Amniotic stem cell (primary cell): ENCODE results near the gene SART1.
"Not testable (repeated sequence)": the region's sequence is repeated elsewhere in the genome, so short reads cannot be mapped to it uniquely, and the experiment has no call there.

Experiments used
- DNase-seq: peaks from one replicate; lab custom pipeline; 2025; lab: John Stamatoyannopoulos, UW

SART1 gene

GRCh38 chr11:65934014-65934413, 27.5 kb upstream of the SART1 start:
- no peak for DNase-seq

DNA sequence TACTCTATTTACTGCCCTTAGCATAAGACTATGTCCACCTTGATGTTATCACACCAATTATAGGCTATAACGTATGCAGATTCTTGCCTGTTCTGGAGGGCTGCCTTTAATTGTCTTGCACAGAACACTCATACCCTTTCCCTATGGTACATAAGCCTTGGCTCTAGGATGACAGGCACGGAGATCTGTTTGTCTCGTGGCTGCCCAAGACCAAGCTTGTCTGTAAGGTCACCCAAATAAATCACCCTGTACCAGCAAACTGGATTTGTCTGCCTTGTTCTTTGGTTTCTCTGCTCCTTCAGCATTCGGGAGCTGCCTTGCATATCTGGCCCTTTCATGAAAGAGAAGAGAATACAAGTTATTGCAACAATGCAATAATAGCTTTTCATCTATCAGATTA, 23.8 kb upstream of the SART1 start:
- DNase-seq = no peak

DNA sequence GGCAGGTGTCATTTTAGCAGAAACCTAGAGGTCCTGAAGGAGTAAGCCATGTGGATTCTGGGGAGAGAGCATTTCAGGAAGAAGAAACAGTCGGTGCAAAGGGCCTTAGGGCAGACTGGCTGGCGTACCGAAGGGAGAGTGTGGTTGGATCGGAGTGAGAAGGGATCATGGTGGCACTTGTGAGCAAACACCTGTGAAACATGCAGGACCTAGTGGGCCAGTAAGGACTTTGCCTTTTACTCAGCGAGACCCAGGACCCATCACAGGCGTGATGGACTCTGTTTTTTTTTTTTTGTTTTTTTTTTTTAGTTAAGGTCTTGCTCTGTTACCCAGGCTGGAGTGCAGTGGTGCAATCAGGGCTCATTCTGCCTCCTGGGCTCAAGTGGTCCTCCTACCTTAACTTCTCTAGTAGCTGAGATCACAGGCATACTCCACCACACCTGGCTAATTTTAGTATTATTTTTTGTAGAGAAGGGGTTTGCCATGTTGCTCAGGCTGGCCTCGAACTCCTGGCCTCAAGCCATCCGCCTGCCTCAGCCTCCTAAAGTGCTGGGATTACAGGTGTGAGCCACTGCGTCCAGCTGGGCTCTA, 19.7 kb upstream of the SART1 start:
- no peak for DNase-seq

DNA sequence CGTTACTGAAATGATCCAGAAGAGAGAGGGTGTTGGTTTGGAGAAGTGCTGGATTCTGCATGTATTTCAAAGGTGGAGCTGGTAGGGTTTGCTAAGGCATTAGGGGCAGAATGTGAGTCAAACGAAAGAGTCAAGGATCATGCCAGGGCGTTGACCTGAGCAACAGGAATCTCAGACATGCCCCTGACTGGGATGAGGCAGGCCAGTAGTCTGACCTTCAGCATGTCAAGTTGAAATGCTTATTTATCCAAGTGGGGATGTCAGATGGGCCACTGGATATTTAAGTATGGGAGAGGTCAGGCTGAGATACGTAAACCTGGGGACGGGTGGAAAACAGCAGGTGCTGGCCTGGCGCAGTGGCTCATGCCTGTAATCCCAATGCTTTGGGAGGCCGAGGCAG, 19.0 kb upstream of the SART1 start:
- no peak for DNase-seq

GRCh38 chr11:65944191-65944590, 17.3 kb upstream of the SART1 start:
- DNase-seq = no peak

DNA sequence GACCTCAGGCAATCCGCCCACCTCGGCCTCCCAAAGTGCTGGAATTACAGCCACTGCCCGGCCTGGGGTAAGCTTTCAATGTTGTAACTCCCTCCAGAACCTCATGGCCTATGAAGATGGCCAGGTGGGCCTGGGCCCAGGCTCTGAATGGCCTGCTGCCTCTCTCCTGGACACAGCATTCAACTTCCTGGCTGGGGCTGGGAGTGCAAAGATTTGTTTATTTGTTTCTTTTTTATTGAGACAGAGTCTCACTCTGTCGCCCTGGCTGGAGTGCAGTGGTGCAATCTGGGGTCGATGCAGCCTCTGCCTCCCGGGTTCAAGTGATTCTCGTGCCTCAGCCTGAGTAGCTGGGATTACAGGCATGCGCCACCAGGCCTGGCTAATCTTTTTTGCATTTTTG, 16.8 kb upstream of the SART1 start:
- no peak for DNase-seq

- no peak for DNase-seq
Measured at GRCh38 chr11:65945430-65945911, 16.1 kb upstream of the SART1 start, which contains the start of gene TSGA10IP. Gene TSGA10IP, plus strand, starts transcription at chr11:65945480. Its CDS starts 196 bp downstream, at chr11:65945676.

DNA sequence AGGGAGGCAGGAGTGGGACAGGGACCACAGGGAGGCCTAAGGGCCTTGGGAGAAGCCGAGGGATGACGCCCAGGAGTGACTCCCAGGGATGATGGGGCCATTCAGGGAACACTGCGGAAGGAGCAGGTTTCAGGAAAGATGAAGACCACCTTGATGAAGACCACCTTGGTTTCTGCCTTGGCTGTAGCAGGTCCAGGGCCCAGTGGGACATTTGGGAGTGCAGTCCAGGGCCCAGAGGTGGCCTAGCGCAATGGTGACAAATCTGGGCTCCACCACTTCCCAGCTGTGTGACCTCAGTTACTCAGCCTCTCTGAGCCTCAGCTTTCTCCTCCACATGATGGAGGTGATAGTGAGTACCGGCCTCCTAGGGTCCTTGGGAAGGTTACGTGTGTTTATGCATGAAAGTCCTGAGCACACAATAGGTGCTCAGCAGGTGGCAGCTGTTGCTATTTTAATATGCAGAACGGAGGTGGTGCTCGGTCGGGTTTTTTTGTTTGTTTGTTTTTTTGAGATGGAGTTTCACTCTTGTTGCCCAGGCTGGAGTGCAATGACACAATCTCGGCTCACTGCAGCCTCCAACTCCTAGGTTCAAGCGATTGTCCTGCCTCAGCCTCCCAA, 15.5 kb upstream of the SART1 start:
- no peak for DNase-seq

- no peak for DNase-seq
Measured at GRCh38 chr11:65946655-65947054, 14.9 kb upstream of the SART1 start.

DNA sequence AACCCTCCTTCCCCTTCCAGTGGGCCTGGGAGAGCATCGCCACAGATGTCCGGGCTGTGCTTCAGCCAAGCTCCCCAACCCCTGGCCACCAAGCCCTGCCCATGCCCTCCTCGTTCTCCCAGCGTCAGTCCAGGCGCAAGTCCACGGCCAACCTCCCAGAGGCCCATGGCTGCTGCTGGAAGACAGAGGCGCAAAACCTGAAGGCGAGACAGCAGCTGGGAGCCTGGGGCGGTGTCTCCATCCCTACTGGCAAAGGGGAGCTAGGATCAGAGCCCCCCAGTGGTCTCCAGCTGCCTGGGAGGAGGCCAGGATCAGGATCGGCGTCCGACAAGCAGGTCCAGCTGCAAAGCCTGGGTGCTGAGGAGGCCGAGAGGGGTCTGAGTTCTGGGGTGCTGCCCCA, 14.4 kb upstream of the SART1 start:
- no peak for DNase-seq

GRCh38 chr11:65947603-65948125, 13.9 kb upstream of the SART1 start:
- no peak for DNase-seq

DNA sequence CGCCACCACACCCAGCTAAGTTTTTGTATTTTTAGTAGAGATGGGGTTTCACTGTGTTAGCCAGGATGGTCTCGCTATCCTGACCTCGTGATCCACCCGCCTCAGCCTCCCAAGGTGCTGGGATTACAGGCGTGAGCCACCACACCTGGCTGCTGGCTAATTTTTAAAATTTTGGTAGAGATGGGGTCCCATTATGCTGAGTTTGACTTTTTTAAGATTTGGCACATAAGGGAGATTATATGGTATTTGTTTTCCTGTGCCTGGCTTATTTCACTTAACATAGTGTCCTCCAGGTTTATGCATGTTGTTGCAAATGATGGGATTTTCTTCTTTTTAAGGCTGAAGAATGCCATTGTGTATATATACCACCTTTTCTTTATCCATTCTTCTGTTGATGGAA, 10.8 kb upstream of the SART1 start:
- not testable (repeated sequence) for DNase-seq

GRCh38 chr11:65951641-65952040, 9.9 kb upstream of the SART1 start:
- not testable (repeated sequence) for DNase-seq

DNA sequence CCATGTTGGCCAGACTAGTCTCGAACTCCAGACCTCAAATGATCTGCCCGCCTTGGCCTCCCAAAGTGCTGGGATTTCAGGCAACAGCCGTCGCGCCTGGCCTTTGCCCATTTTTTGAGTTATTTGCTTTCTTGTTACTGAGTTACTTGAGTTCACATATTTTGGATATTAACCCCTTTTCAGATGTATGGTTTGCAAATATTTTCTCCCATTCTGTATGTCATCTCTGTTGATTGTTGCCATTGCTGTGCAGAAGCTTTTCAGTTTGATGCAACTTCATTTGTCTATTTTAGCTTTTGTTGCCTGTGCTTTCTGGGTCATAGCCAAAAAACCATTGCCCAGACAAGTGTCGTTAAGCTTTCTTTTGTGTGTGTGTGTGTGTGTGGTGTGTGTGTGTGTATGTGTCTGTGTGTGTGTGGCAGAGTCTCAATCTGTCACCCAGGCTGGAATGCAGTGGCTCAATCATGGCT, 9.4 kb upstream of the SART1 start:
- no peak for DNase-seq

DNA sequence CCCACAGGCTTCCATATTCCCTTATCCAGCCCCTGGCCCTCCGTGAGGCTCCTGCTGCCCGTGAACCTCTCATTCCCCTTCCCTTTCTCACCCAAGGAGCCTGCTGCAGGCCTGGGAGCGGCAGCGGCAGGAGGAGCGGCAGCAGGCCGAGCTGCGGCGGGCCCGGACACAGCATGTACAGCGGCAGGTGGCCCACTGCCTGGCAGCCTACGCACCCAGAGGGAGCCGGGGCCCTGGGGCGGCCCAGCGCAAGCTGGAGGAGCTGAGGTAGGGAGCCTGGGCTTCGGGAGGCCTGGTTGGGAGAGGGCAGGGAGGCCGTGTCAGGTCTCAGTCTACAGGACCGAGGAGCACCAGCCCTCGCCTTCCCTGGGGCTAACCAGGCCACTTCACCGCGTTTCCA, 8.1 kb upstream of the SART1 start:
- DNase-seq = no peak

DNA sequence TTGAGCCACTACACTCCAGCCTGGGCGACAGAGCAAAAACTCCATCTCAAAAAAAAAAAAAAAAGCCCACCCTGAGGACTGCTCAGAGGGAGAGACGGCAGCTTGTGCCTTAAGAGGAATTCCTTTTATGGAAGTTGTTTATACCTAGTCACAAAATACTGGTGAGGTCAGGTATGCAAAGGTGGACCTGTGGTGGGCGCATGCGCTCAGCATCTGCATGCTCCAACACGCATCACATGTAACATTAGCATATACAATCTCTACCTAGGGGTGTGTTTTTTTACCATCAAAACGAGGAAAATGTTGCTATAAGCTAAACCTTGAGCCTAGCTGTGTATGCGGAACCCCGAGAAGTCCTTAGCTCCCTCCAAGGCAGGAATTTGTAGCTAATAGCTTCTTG, 6.8 kb upstream of the SART1 start:
- no peak for DNase-seq

GRCh38 chr11:65958291-65958690, 3.2 kb upstream of the SART1 start:
- DNase-seq = no peak

GRCh38 chr11:65958774-65959420, 2.6 kb upstream of the SART1 start:
- no peak for DNase-seq

DNA sequence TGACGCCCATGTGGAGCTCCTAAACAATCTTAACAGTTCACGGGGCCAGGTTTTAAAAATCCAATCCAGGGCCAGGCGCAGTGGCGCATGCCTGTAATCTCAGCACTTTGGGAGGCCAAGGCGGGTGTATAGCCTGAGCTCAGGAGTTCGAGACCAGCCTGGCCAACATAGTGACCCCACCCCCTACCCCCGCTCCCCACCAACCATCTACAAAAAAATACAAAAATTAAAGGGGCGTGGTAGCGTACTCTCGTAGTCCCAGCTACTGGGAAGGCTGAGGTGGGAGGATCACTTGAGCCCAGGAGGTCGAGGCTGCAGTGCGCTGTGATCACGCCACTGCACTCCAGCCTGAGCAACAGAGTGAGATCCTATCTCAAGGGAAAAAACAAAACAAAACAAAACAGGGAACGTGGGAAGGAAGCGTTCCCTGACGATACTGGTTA, 689 bp upstream of the SART1 start:
- DNase-seq = no peak

- DNase-seq = no peak
Measured at GRCh38 chr11:65962141-65962564, 619 bp downstream of the SART1 start.

DNA sequence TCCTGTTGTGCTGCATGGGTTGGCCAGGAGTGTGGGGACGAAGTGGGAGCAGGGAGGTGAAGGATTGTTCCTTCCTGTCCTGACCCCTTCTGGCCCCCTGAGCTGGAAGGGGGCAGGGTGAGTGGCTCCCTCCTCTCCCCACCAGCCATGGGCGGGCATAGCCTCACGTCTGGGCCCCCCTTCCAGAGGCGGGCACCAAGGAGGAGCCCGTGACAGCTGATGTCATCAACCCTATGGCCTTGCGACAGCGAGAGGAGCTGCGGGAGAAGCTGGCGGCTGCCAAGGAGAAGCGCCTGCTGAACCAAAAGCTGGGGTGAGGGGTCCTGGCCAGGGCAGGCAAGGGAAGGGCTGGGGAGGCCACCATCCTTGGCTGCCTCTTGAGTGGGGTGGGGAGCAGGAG, 3.4 kb downstream of the SART1 start:
- DNase-seq = no peak

DNA sequence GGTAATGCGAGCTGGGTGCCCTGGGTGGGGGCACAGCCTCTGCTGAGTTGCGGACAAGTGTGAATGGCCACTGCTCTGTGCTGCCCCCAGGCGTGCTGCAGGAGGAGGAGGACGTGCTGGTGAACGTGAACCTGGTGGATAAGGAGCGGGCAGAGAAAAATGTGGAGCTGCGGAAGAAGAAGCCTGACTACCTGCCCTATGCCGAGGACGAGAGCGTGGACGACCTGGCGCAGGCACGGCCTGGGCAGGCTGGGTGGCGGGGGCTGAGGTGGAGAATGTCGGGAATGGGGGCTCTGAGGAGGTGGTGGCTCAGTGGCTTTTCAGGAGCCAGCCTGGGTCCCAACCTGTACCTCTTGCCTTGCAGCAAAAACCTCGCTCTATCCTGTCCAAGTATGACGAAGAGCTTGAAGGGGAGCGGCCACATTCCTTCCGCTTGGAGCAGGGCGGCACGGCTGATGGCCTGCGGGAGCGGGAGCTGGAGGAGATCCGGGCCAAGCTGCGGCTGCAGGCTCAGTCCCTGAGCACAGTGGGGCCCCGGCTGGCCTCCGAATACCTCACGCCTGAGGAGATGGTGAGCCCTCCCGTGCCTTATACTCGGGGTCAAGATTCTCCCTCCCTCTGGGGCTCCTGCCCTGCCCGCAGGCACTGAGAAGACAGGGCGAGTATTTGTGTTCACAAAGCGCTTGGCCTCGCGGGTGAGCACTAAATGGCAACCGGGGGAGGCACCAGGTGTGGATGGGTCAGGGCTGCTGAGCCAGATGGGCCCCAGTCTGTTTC, 4.6 kb downstream of the SART1 start:
- no peak for DNase-seq
